GM19452 (cell line): Measurements from ENCODE around the gene GATAD2B.
"Not testable (repeated sequence)": the region's sequence is repeated elsewhere in the genome, so short reads cannot be mapped to it uniquely, and the experiment has no call there.

ENCODE experiments used
- ATAC-seq: cut with Tn5 transposase; IDR thresholded peaks from one replicate; pipeline ENCODE4 v1.9.1; 2021; ENCODE audit not compliant: unreplicated experiment

GATAD2B gene

GRCh38 chr1:153767519-153767918, 155.3 kb downstream of the GATAD2B start:
- no peak for ATAC-seq

GRCh38 chr1:153766663-153767062, 156.1 kb downstream of the GATAD2B start:
- not testable (repeated sequence) for ATAC-seq

- no peak for ATAC-seq
Observed at GRCh38 chr1:153764310-153764709, 158.5 kb downstream of the GATAD2B start.

GRCh38 chr1:153763365-153764225, 159.2 kb downstream of the GATAD2B start:
- ATAC-seq = no peak

GRCh38 chr1:153760440-153760839, 162.3 kb downstream of the GATAD2B start:
- ATAC-seq = no peak
